WTC11 (cell line): Measurements from ENCODE around the gene PPM1B. TPM values are rescaled to one million over a fixed set of nuclear protein-coding genes. Genes with fewer than 3 reads are reported as not detected.

ENCODE experiments used
- ATAC-seq: fragments of 200-7000 bp; cut with Tn5 transposase; 2 replicates; pipeline ENCODE4 v1.10.0; 2021; ENCODE audit warnings: mild to moderate bottlenecking, moderate library complexity
- CTCF ChIA-PET: fragments of 300-600 bp; sonication (Branson Sonifier 250); formaldehyde crosslinking; loops from one replicate; lab custom pipeline; 2021; ENCODE audit warnings: antibody characterized with exemption; lab: Charles Lee
- POLR2A ChIA-PET: fragments of 350-600 bp; sonication (Branson Sonifier 250); formaldehyde crosslinking; loops from one replicate; lab custom pipeline; 2021; ENCODE audit warnings: antibody characterized with exemption; lab: Charles Lee
- DNase-seq: peaks from one replicate; pipeline ENCODE4 v3.0.0; 2021; ENCODE audit warnings: low spot score
- H3K27ac Mint-ChIP-seq: 2 replicates; pipeline ENCODE4 v1.8.0; 2021; ENCODE audit warnings: mixed read lengths
- H3K27me3 Mint-ChIP-seq: 2 replicates; pipeline ENCODE4 v1.8.0; 2021; ENCODE audit warnings: low read depth, mild to moderate bottlenecking, moderate library complexity, mixed read lengths
- H3K36me3 Mint-ChIP-seq: 2 replicates; pipeline ENCODE4 v1.8.0; 2021; ENCODE audit warnings: mixed read lengths
- H3K4me1 Mint-ChIP-seq: 2 replicates; pipeline ENCODE4 v1.8.0; 2022; ENCODE audit warnings: mixed read lengths
- H3K4me3 Mint-ChIP-seq: 2 replicates; pipeline ENCODE4 v1.8.0; 2021; ENCODE audit warnings: mild to moderate bottlenecking, moderate library complexity, mixed read lengths
- H3K9me3 Mint-ChIP-seq: 2 replicates; pipeline ENCODE4 v1.8.0; 2021; ENCODE audit warnings: mixed read lengths
- ARID4B ChIP-seq: sonication (generic); formaldehyde crosslinking; IDR thresholded peaks from 2 replicates; pipeline ENCODE4 v1.8.0; 2023; ENCODE audit warnings: missing genetic modification reagents, mild to moderate bottlenecking, borderline replicate concordance
- ATF1 ChIP-seq: sonication (generic); formaldehyde crosslinking; IDR thresholded peaks from 2 replicates; pipeline ENCODE4 v1.8.1; 2023; ENCODE audit warnings: mild to moderate bottlenecking, moderate library complexity, missing genetic modification reagents
- ATF3 ChIP-seq: sonication (generic); formaldehyde crosslinking; conservative IDR thresholded peaks from 2 replicates; pipeline ENCODE4 v1.8.1; 2022; ENCODE audit warnings: mild to moderate bottlenecking, missing genetic modification reagents
- CREB1 ChIP-seq: sonication (generic); formaldehyde crosslinking; IDR thresholded peaks from 2 replicates; pipeline ENCODE4 v1.8.0; 2023; ENCODE audit warnings: mild to moderate bottlenecking, missing genetic modification reagents
- CTCF ChIP-seq: fragments of 200-600 bp; IDR thresholded peaks from 2 replicates; pipeline ENCODE4 v1.8.0; 2022; ENCODE audit warnings: antibody characterized with exemption
- FOXP1 ChIP-seq: sonication (generic); formaldehyde crosslinking; IDR thresholded peaks from 2 replicates; pipeline ENCODE4 v1.8.0; 2022; ENCODE audit warnings: missing genetic modification reagents, mild to moderate bottlenecking, moderate library complexity, borderline replicate concordance
- FOXP4 ChIP-seq: sonication (generic); formaldehyde crosslinking; IDR thresholded peaks from 2 replicates; pipeline ENCODE4 v1.8.0; 2022; ENCODE audit warnings: mild to moderate bottlenecking, missing genetic modification reagents
- GRHL2 ChIP-seq: fragments of 250-450 bp; sonication (Bioruptor Pico); IDR thresholded peaks from 2 replicates; pipeline ENCODE4 v1.8.0; 2022; ENCODE audit warnings: mild to moderate bottlenecking, moderate library complexity; ENCODE audit not compliant: insufficient replicate concordance, severe bottlenecking
- GTF2I ChIP-seq: fragments of 250-450 bp; sonication (Bioruptor Pico); conservative IDR thresholded peaks from 2 replicates; pipeline ENCODE4 v1.4.0; 2021; ENCODE audit warnings: mild to moderate bottlenecking
- MAX ChIP-seq: sonication (generic); formaldehyde crosslinking; IDR thresholded peaks from 2 replicates; pipeline ENCODE4 v1.8.0; 2022; ENCODE audit warnings: mild to moderate bottlenecking, missing genetic modification reagents
- NFATC4 ChIP-seq: fragments of 250-450 bp; sonication (Bioruptor Pico); IDR thresholded peaks from 2 replicates; pipeline ENCODE4 v1.9.0; 2021; ENCODE audit warnings: mild to moderate bottlenecking
- NFYB ChIP-seq: sonication (generic); formaldehyde crosslinking; conservative IDR thresholded peaks from 2 replicates; pipeline ENCODE4 v1.8.0; 2022; ENCODE audit warnings: low read depth, missing genetic modification reagents
- NR1H2 ChIP-seq: sonication (generic); formaldehyde crosslinking; IDR thresholded peaks from 2 replicates; pipeline ENCODE4 v1.9.0; 2021; ENCODE audit warnings: mild to moderate bottlenecking, moderate library complexity, missing genetic modification reagents
- SMAD3 ChIP-seq: sonication (generic); formaldehyde crosslinking; IDR thresholded peaks from 2 replicates; pipeline ENCODE4 v1.8.0; 2022; ENCODE audit warnings: missing genetic modification reagents, mild to moderate bottlenecking, borderline replicate concordance
- ZBTB43 ChIP-seq: sonication (generic); formaldehyde crosslinking; IDR thresholded peaks from 2 replicates; pipeline ENCODE4 v1.8.1; 2023; ENCODE audit warnings: mild to moderate bottlenecking, missing genetic modification reagents
- ZNF138 ChIP-seq: sonication (generic); formaldehyde crosslinking; conservative IDR thresholded peaks from 2 replicates; pipeline ENCODE4 v1.8.1; 2022; ENCODE audit warnings: mild to moderate bottlenecking, moderate library complexity, missing genetic modification reagents
- ZNF281 ChIP-seq: sonication (generic); formaldehyde crosslinking; IDR thresholded peaks from 2 replicates; pipeline ENCODE4 v1.8.0; 2023; ENCODE audit warnings: mild to moderate bottlenecking, missing genetic modification reagents
- ZSCAN18 ChIP-seq: fragments of 250-450 bp; sonication (Bioruptor Pico); IDR thresholded peaks from 2 replicates; pipeline ENCODE4 v2.1.2; 2022; ENCODE audit warnings: mild to moderate bottlenecking, moderate library complexity
- total RNA-seq: library from RNA; stranded (reverse); gene quantifications from 3 replicates; pipeline ENCODE4 v1.2.3, GENCODE V29; 2021

Gene PPM1B
- total RNA-seq, 1 experiment from 2014 or later = 96.4 TPM

- ChIA-PET POLR2A (no interaction called here), CTCF (no interaction called here)
- no peak; the same call in 1 of the 2 replicates for ATAC-seq
- Mint-ChIP-seq H3K36me3 (no peaks in the 10 kb centered on the region), H3K4me1 (peaks cover 10% of the 10 kb centered on the region; the same call in 1 of the 2 replicates), H3K4me3 (no peak overlapping the region), H3K27me3 (no peaks in the 10 kb centered on the region), H3K27ac (no peak overlapping the region), H3K9me3 (peaks cover 5% of the 10 kb centered on the region; the same call in 1 of the 2 replicates)
- TF ChIP-seq ZNF138 (CRISPR knock-in tag) (no peak), ZNF281 (CRISPR knock-in tag) (no peak), GTF2I (CRISPR knock-in tag) (no peak), ATF1 (CRISPR knock-in tag) (no peak), CTCF (no peak), MAX (no peak), ZBTB43 (CRISPR knock-in tag) (no peak), NFYB (CRISPR knock-in tag) (no peak; the same call in 1 of the 2 replicates), FOXP4 (CRISPR knock-in tag) (no peak), SMAD3 (no peak), GRHL2 (no peak), NFATC4 (CRISPR knock-in tag) (no peak), FOXP1 (CRISPR knock-in tag) (no peak), CREB1 (CRISPR knock-in tag) (no peak), ATF3 (CRISPR knock-in tag) (no peak)
- no peak for DNase-seq
These were observed 102.6 kb downstream of the PPM1B start for GRCh38 chr2:44271296-44271695.

GRCh38 chr2:44273076-44273475 lies 104.4 kb downstream of the PPM1B start:
- H3K4me3 Mint-ChIP-seq = no peak overlapping the region
- no peaks in the 10 kb centered on the region for H3K36me3 Mint-ChIP-seq
- no peak overlapping the region for H3K27ac Mint-ChIP-seq
- DNase-seq (no peak), ATAC-seq (no peak)
- peaks cover 5% of the 10 kb centered on the region; the same call in 1 of the 2 replicates for H3K9me3 Mint-ChIP-seq
- H3K4me1 Mint-ChIP-seq = peaks cover 5% of the 10 kb centered on the region; the same call in 1 of the 2 replicates
- POLR2A ChIA-PET = no interaction called here
- no peaks in the 10 kb centered on the region for H3K27me3 Mint-ChIP-seq
- CTCF ChIA-PET = no interaction called here
- TF ChIP-seq FOXP4 (CRISPR knock-in tag) = no peak
- no peak for TF ChIP-seq ZSCAN18 (CRISPR knock-in tag)
- no peak for TF ChIP-seq NR1H2 (CRISPR knock-in tag)
- no peak for TF ChIP-seq ATF1 (CRISPR knock-in tag)
- no peak for TF ChIP-seq ARID4B (CRISPR knock-in tag)
